H1 (cell line): Measurements from ENCODE around the gene LIX1L. TPM values are rescaled to one million over a fixed set of nuclear protein-coding genes. Genes with fewer than 3 reads are reported as not detected.

Experiments used
- CHD7 ChIP-seq: fragments of 300-600 bp; sonication (generic); IDR thresholded peaks from 2 replicates; pipeline ENCODE4 v1.7.1; 2012; ENCODE audit warnings: low read length, moderate library complexity, mild to moderate bottlenecking, inconsistent platforms; ENCODE audit not compliant: insufficient replicate concordance
- EZH2 ChIP-seq: fragments of 200-600 bp; sonication (generic); IDR thresholded peaks from 2 replicates; pipeline ENCODE4 v1.7.1; 2012; ENCODE audit warnings: low read depth, mild to moderate bottlenecking, moderate library complexity, low read length, inconsistent platforms; ENCODE audit not compliant: severe bottlenecking
- JUN ChIP-seq: IDR thresholded peaks from 2 replicates; pipeline ENCODE4 v1.6.1; 2011; ENCODE audit warnings: low read depth, mild to moderate bottlenecking, improper control_type of control experiment, low read length
- KDM5A ChIP-seq: fragments of 200-600 bp; IDR thresholded peaks from 2 replicates; pipeline ENCODE4 v1.7.1; 2012; ENCODE audit warnings: mild to moderate bottlenecking, low read length, inconsistent platforms, mixed read lengths
- PHF8 ChIP-seq: fragments of 200-600 bp; sonication (generic); conservative IDR thresholded peaks from 2 replicates; pipeline ENCODE4 v1.7.1; 2012; ENCODE audit warnings: low read depth, mild to moderate bottlenecking, inconsistent platforms, low read length, moderate library complexity
- POLR2AphosphoS5 ChIP-seq: IDR thresholded peaks from 2 replicates; pipeline ENCODE4 v1.6.1; 2011; ENCODE audit warnings: low read depth, low read length
- RBBP5 ChIP-seq: IDR thresholded peaks from 2 replicates; pipeline ENCODE4 v1.7.1; 2012; ENCODE audit warnings: low read depth, mild to moderate bottlenecking, inconsistent platforms, low read length, moderate library complexity, borderline replicate concordance
- SIN3A ChIP-seq, 2 experiments: IDR thresholded peaks in 1 of 2; conservative IDR thresholded peaks in 1 of 2; 2 replicates each; pipeline ENCODE4 v1.6.1; 2011 to 2012; ENCODE audit warnings: low read length in 2 of 2, improper control_type of control experiment in 1 of 2, low read depth in 1 of 2, mild to moderate bottlenecking in 1 of 2
- TAF1 ChIP-seq: IDR thresholded peaks from 2 replicates; pipeline ENCODE4 v1.6.1; 2011; ENCODE audit warnings: mild to moderate bottlenecking, low read depth, low read length
- polyA plus RNA-seq, 7 experiments: library from polyadenylated mRNA; depleted of rRNA in 3 of 7; stranded (reverse) in 5 of 7; unstranded in 2 of 7; fragments of >200 nt in 5 of 7; fragments of 200-250 nt in 2 of 7; gene quantifications; 1 replicate in 5 of 7; 2 replicates in 1 of 7; 4 replicates in 1 of 7; pipeline versions ENCODE4 v1.2.1 to v1.2.3, GENCODE V29; 2011 to 2013; ENCODE audit warnings: missing spikeins in 2 of 7, mixed read lengths in 2 of 7
- total RNA-seq: library from RNA; stranded (reverse); fragmentation: NEBNext Ultra II Directional; extraction: Animal tissue kit (Norgen Biotek cat#: 25700); gene quantifications from 2 replicates; pipeline ENCODE4 v1.2.1, GENCODE V29; 2021

LIX1L gene
- total and polyA plus RNA-seq, 2 of the 8 experiments (the other 6 are each of a cell fraction or from before 2014, with no cell fraction given) = 2.9 to 3.7 TPM

GRCh38 chr1:145918992-145919939 is 38.6 kb downstream of the LIX1L start (continued):
- TF ChIP-seq RBBP5 (no peak), EZH2 (no peak), CHD7 (no peak), SIN3A (conservative IDR thresholded peaks at IDR 0.05 in 1 of 2, IDR thresholded peaks at IDR 0.05 in 1 of 2; ENCODE audit: low read depth in 1 of 2, low read length in 2 of 2) (peak; percentile 1 to 10; a peak in 1 of 4 replicates), POLR2AphosphoS5 (no peak), TAF1 (peak; percentile 30; the same call in 1 of the 2 replicates), KDM5A (0 out of 2 replicates have a peak, but pooled peaks have one; percentile 5), JUN (no peak), PHF8 (no peak)
